Thyroid gland (tissue), 4 donors: Measurements from ENCODE around the gene OAT. TPM values are rescaled to one million over a fixed set of nuclear protein-coding genes. Genes with fewer than 3 reads are reported as not detected.

Experiments used
- DNase-seq, 2 donors: peaks; one replicate each; pipeline ENCODE4 v3.0.0-alpha.2; 2019
- H3K27ac ChIP-seq, 3 donors: fragments of 200-600 bp; sonication (generic); 1 replicate in 2 of 3; 2 replicates in 1 of 3; pipeline ENCODE4 v1.5.1; 2016 to 2019; ENCODE audit warnings: mild to moderate bottlenecking in 1 of 3, moderate library complexity in 1 of 3
- H3K27me3 ChIP-seq: fragments of 200-600 bp; sonication (generic); one replicate; pipeline ENCODE4 v1.5.1; 2019
- H3K36me3 ChIP-seq, 2 donors: fragments of 200-600 bp; sonication (generic); one replicate each; pipeline ENCODE4 v1.5.1; 2016 to 2019
- H3K4me1 ChIP-seq, 2 donors: fragments of 200-600 bp; sonication (generic); one replicate each; pipeline ENCODE4 v1.5.1; 2017 to 2019
- H3K4me3 ChIP-seq, 3 donors: fragments of 200-600 bp; sonication (generic); replicated peaks in 1 of 3; 1 replicate in 2 of 3; 2 replicates in 1 of 3; pipeline ENCODE4 v1.5.1; 2016; ENCODE audit warnings: mild to moderate bottlenecking in 1 of 3
- H3K9me3 ChIP-seq: fragments of 200-600 bp; sonication (generic); one replicate; pipeline ENCODE4 v1.5.1; 2017
- CTCF ChIP-seq, 6 experiments: fragments of 200-600 bp in 3 of 6; fragments of 450-650 bp in 3 of 6; sonication (generic) in 3 of 6; IDR thresholded peaks; one replicate each; pipeline ENCODE4 v1.5.1; 2016 to 2019; ENCODE audit warnings: antibody characterized with exemption in 6 of 6, mild to moderate bottlenecking in 2 of 6, inconsistent platforms in 1 of 6, moderate library complexity in 1 of 6
- POLR2A ChIP-seq, 2 donors: fragments of 450-650 bp; IDR thresholded peaks; one replicate each; pipeline ENCODE4 v1.6.1; 2017; ENCODE audit warnings: antibody characterized with exemption in 2 of 2, mild to moderate bottlenecking in 2 of 2, moderate library complexity in 1 of 2
- WGBS, 2 donors: methylation state at CpG; one replicate each; pipeline ENCODE4 v1.1.5; 2017; 5-methylcytosine and 5-hydroxymethylcytosine counted together
- intact Hi-C: fragments of 100-400 bp; cut with DNase I; formaldehyde crosslinking; loops from one replicate; pipeline ENCODE4 v1.15.1; 2023
- total RNA-seq, 4 donors: library from RNA; depleted of rRNA; stranded (reverse); fragments of >200 nt; gene quantifications; one replicate each; pipeline ENCODE4 v1.2.3, GENCODE V29; 2016

The OAT gene
- total RNA-seq, 4 donors from 2014 or later, result 75.3 to 111 (median 95.8) TPM

GRCh38 chr10:124403548-124403947 is 15.2 kb downstream of the OAT start:
- Histone ChIP-seq H3K9me3 (no peaks in the 10 kb centered on the region), H3K36me3 (peaks cover 44% of the 10 kb centered on the region in 2 donors), H3K4me1 (peaks cover 0 to 3% of the 10 kb centered on the region in 2 donors), H3K4me3 (no peak overlapping the region), H3K27me3 (no peaks in the 10 kb centered on the region), H3K27ac (no peak overlapping the region)
- intact Hi-C loops, result no loop called here
- peak in 1 of 2 donors; percentile 14 for DNase-seq
- 65 to 70% methylated on average over 8 of the region's 8 CpGs for WGBS, 2 donors
- TF ChIP-seq POLR2A (IDR thresholded peaks at IDR 0.05) (no peak), CTCF (IDR thresholded peaks at IDR 0.05) (peak in 5 of 6 experiments; percentile 25 to 64 (median 57))

- H3K36me3 ChIP-seq, result peaks cover 48 to 50% of the 10 kb centered on the region in 2 donors
- H3K27me3 ChIP-seq, result no peaks in the 10 kb centered on the region
- no peak for DNase-seq
- H3K9me3 ChIP-seq, result no peaks in the 10 kb centered on the region
- no peak overlapping the region for H3K27ac ChIP-seq
- 75 to 90% methylated on average over 2 of the region's 2 CpGs for WGBS, 2 donors
- no peak overlapping the region for H3K4me3 ChIP-seq
- peaks cover 0 to 3% of the 10 kb centered on the region in 2 donors for H3K4me1 ChIP-seq
- intact Hi-C loops, result no loop called here
- TF ChIP-seq POLR2A (IDR thresholded peaks at IDR 0.05) (no peak), CTCF (IDR thresholded peaks at IDR 0.05) (no peak)
Observed at GRCh38 chr10:124402273-124402672, 16.4 kb downstream of the OAT start.

- no peak for DNase-seq
- no peaks in the 10 kb centered on the region for H3K27me3 ChIP-seq
- WGBS, 2 donors, result 94 to 100% methylated on average over 5 of the region's 5 CpGs
- no peak for TF ChIP-seq POLR2A (IDR thresholded peaks at IDR 0.05)
- TF ChIP-seq CTCF (IDR thresholded peaks at IDR 0.05), result no peak
- intact Hi-C loops, result no loop called here
- H3K9me3 ChIP-seq, result no peaks in the 10 kb centered on the region
- H3K27ac ChIP-seq, result no peak overlapping the region
- H3K36me3 ChIP-seq, result peaks cover 50 to 52% of the 10 kb centered on the region in 2 donors
- no peak overlapping the region for H3K4me3 ChIP-seq
- H3K4me1 ChIP-seq, result peaks cover 0 to 3% of the 10 kb centered on the region in 2 donors
Observed at GRCh38 chr10:124401633-124402032, 17.1 kb downstream of the OAT start.

GRCh38 chr10:124394583-124394982 is 24.1 kb downstream of the OAT start:
- Histone ChIP-seq H3K27ac (no peak overlapping the region), H3K9me3 (no peaks in the 10 kb centered on the region), H3K36me3 (peaks cover 9 to 16% of the 10 kb centered on the region in 2 donors), H3K4me3 (no peak overlapping the region), H3K4me1 (no peaks in the 10 kb centered on the region), H3K27me3 (no peaks in the 10 kb centered on the region)
- DNase-seq, result no peak
- TF ChIP-seq POLR2A (IDR thresholded peaks at IDR 0.05), result no peak
- no peak for TF ChIP-seq CTCF (IDR thresholded peaks at IDR 0.05)
- intact Hi-C loops, result no loop called here
- 95 to 96% methylated on average over 1 of the region's 1 CpG for WGBS, 2 donors

- Histone ChIP-seq H3K36me3 (peaks cover 2 to 11% of the 10 kb centered on the region in 2 donors), H3K27ac (no peak overlapping the region), H3K27me3 (no peaks in the 10 kb centered on the region), H3K4me1 (peaks cover 5 to 6% of the 10 kb centered on the region in 2 donors), H3K4me3 (no peak overlapping the region), H3K9me3 (no peaks in the 10 kb centered on the region)
- DNase-seq, result no peak
- 96 to 97% methylated on average over 11 of the region's 11 CpGs for WGBS, 2 donors
- no peak for TF ChIP-seq POLR2A (IDR thresholded peaks at IDR 0.05)
- TF ChIP-seq CTCF (IDR thresholded peaks at IDR 0.05), result no peak
- intact Hi-C loops, result no loop called here
Observed at GRCh38 chr10:124392626-124393342, 25.9 kb downstream of the OAT start.
